ENCODE data around the gene SLC24A3. TPM values are rescaled to one million over a fixed set of nuclear protein-coding genes. Genes with fewer than 3 reads are reported as not detected.

The SLC24A3 gene
- total and polyA plus RNA-seq, 4 donors, result 17.5 to 64.9 (median 43.8) TPM

DNA sequence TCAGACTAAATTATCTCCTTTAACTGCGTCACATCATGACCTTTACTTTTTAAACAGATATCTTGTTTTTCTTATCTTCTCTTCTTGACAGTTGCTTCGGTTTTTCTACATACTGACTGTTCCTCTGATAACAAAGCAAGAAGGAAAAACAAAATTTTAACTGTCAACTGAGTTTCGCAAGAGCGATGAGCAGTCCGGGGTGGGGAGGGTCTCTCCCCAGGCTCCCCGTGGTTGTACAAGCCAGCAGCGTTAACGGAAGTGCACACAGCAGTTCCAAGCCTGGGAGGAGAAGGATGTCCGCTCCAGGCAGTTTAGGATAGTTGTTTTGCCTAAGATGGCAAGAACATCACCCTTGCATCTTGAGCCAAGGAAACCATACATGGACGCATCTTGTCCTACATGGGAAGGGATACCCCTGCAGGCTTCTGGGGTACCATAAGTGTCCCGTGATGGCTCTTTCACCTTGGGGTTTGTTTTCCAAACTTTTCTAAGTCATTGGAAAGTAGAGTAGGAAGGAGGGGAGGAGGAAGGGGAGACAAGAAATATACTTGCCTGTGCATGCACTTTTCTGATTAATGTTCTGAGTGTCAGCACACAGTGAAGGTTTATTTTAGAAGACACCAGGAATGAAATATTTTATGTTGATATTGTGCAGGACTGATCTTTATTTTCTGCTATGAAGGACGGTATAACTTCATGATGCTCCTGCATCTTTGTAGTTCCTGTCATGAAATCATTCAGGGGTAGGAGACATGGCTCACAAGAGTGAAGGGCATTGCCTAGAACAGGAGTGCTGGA lies 20.8 kb downstream of the SLC24A3 start:
- DNase-seq (ENCODE audit: low read depth in 4 of 6, low spot score in 6 of 6), result no peak
- peaks cover 5% of the 10 kb centered on the region for H3K4me1 ChIP-seq (ENCODE audit: control insufficient read depth, insufficient read depth, low read length)
- H3K27ac ChIP-seq (ENCODE audit: low read depth, low read length), result no peak overlapping the region
- H3K36me3 ChIP-seq (ENCODE audit: control insufficient read depth, insufficient read depth, low read length), result no peaks in the 10 kb centered on the region
- 71% methylated on average over 8 of the region's 12 CpGs for WGBS (ENCODE audit: insufficient coverage)
- H3K4me3 ChIP-seq (ENCODE audit: low read depth, low read length), result no peak overlapping the region
- H3K9me3 ChIP-seq (ENCODE audit: control insufficient read depth, insufficient read depth, low read length), result no peaks in the 10 kb centered on the region
- H3K27me3 ChIP-seq (ENCODE audit: control insufficient read depth, insufficient read depth, low read length), result no peaks in the 10 kb centered on the region

DNA sequence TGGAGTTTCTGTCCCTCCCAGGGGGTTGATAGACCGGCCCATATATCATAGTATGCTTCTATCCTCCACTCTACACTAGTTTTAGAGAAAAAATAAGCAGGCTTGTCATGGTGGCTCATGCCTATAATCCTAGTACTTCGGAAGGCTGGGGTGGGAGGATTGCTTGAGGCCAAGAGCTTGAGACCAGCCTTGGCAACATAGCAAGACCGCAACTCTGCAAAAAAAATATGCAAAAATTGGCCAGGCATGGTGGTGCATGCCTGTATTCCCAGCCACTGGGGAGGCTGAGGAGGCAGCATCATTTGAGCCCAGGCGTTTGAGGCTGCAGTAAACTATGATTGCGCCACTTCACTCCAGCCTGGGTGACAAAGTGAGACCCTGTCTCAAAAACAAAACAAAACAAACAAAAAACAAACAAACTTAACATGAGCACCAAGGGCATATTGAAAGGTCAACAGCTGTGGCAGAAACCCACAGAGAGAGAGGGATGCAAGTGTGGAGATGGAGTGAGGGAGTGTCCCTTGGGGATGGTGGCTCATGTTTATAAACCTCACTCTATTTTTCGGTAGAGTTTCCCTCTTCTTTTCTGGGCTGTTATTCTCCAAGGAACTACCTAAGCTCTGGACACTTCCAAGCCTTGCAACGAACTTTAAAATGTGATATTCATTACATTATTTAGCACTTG lies 24.1 kb downstream of the SLC24A3 start:
- H3K36me3 ChIP-seq (ENCODE audit: control insufficient read depth, insufficient read depth, low read length), result peaks cover 5% of the 10 kb centered on the region
- H3K27me3 ChIP-seq (ENCODE audit: control insufficient read depth, insufficient read depth, low read length), result no peaks in the 10 kb centered on the region
- H3K4me1 ChIP-seq (ENCODE audit: control insufficient read depth, insufficient read depth, low read length), result peaks cover 13% of the 10 kb centered on the region
- H3K9me3 ChIP-seq (ENCODE audit: control insufficient read depth, insufficient read depth, low read length), result no peaks in the 10 kb centered on the region
- H3K4me3 ChIP-seq (ENCODE audit: low read depth, low read length), result no peak overlapping the region
- 93% methylated on average over 3 of the region's 7 CpGs for WGBS (ENCODE audit: insufficient coverage)
- no peak for DNase-seq (ENCODE audit: low read depth in 4 of 6, low spot score in 6 of 6)
- H3K27ac ChIP-seq (ENCODE audit: low read depth, low read length), result no peak overlapping the region

DNA sequence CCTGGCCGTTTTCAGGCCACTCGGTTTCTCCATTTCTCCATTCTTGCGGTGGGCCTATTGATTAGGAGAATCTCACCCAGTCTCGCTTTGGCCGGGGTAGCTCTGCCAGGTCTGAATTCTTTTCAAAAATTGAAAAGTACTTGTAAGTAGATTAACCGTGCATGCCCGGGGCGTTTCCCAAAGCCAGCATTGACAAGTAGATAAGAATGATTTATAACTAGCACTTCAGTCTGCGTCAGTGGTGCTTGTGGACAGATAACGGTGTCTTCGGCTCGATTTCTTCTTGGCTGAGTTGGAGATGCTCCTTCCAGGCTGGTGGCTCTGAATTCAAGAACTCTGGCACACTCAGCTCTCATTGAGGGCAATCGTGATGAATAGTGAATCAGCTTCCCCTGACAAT lies 29.0 kb downstream of the SLC24A3 start:
- no peak for DNase-seq (ENCODE audit: low read depth in 4 of 6, low spot score in 6 of 6)
- Histone ChIP-seq H3K27ac (ENCODE audit: low read depth, low read length) (no peak overlapping the region), H3K4me1 (ENCODE audit: control insufficient read depth, insufficient read depth, low read length) (peaks cover 13% of the 10 kb centered on the region), H3K27me3 (ENCODE audit: control insufficient read depth, insufficient read depth, low read length) (no peaks in the 10 kb centered on the region), H3K9me3 (ENCODE audit: control insufficient read depth, insufficient read depth, low read length) (no peaks in the 10 kb centered on the region), H3K36me3 (ENCODE audit: control insufficient read depth, insufficient read depth, low read length) (peaks cover 5% of the 10 kb centered on the region), H3K4me3 (ENCODE audit: low read depth, low read length) (no peak overlapping the region)
- 68% methylated on average over 12 of the region's 13 CpGs for WGBS (ENCODE audit: insufficient coverage)

DNA sequence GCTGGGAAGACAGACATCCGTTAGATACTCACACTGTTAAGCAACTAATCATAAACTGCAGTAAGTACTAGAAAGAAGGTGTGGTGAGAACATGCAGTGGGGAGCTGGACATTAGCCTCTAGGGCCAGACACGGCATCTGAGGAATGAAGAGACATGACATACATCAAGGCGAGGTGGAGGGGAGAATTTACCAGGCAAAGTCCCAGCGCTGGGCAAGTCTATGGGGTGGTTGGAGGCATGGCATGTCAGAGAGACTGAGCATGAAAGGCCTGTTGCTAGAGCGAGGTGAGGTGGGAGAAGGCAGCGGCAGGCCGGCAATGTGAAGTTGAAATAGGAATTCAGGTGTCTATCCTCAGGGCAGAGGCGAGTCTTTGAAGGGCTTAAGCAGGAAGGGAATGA lies 31.8 kb downstream of the SLC24A3 start:
- Histone ChIP-seq H3K27ac (ENCODE audit: low read depth, low read length) (no peak overlapping the region), H3K4me3 (ENCODE audit: low read depth, low read length) (no peak overlapping the region), H3K27me3 (ENCODE audit: control insufficient read depth, insufficient read depth, low read length) (no peaks in the 10 kb centered on the region), H3K4me1 (ENCODE audit: control insufficient read depth, insufficient read depth, low read length) (peaks cover 8% of the 10 kb centered on the region), H3K36me3 (ENCODE audit: control insufficient read depth, insufficient read depth, low read length) (peaks cover 4% of the 10 kb centered on the region), H3K9me3 (ENCODE audit: control insufficient read depth, insufficient read depth, low read length) (no peaks in the 10 kb centered on the region)
- DNase-seq (ENCODE audit: low read depth in 4 of 6, low spot score in 6 of 6), result no peak
- 93% methylated on average over 6 of the region's 8 CpGs for WGBS (ENCODE audit: insufficient coverage)

DNA sequence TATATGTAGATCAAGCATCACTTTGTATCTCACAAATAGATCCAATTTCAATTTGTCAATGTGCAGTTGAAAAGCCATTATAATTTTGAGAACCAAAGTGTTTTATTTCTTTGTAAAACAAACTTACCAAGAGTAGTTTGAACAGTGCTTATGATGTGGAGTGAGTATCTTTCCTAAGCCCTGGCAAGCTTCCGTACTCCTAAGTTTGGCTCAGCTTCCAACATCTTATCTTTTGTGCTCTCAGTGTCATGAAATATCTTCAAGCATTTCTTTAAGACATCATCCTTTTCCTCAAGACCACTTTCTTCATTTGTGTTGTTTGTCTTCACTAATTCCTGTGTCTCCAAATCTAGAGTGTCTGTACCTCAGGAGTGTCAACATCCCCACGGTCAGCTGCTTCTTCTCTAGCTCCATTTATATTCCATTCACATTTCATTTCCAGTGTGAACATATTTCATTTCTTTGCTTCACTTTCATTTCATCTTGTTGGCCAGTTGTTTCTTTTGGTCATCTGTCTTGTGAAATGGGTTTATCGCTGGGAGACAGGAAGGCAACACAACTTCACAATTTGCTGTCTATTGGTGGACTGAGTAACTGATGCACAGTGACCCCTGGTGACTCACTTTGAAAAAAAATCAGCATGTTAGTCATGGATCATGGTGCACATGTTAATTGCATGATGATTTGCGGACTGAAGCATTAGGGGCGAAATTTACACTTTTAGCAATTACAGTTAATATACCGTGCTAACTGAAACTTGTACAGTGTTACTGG lies 36.9 kb downstream of the SLC24A3 start:
- peaks cover 8% of the 10 kb centered on the region for H3K4me1 ChIP-seq (ENCODE audit: control insufficient read depth, insufficient read depth, low read length)
- no peak overlapping the region for H3K27ac ChIP-seq (ENCODE audit: low read depth, low read length)
- H3K36me3 ChIP-seq (ENCODE audit: control insufficient read depth, insufficient read depth, low read length), result no peaks in the 10 kb centered on the region
- no peaks in the 10 kb centered on the region for H3K27me3 ChIP-seq (ENCODE audit: control insufficient read depth, insufficient read depth, low read length)
- no peak for DNase-seq (ENCODE audit: low read depth in 4 of 6, low spot score in 6 of 6)
- 80% methylated on average over 1 of the region's 6 CpGs for WGBS (ENCODE audit: insufficient coverage)
- no peak overlapping the region for H3K4me3 ChIP-seq (ENCODE audit: low read depth, low read length)
- no peaks in the 10 kb centered on the region for H3K9me3 ChIP-seq (ENCODE audit: control insufficient read depth, insufficient read depth, low read length)

DNA sequence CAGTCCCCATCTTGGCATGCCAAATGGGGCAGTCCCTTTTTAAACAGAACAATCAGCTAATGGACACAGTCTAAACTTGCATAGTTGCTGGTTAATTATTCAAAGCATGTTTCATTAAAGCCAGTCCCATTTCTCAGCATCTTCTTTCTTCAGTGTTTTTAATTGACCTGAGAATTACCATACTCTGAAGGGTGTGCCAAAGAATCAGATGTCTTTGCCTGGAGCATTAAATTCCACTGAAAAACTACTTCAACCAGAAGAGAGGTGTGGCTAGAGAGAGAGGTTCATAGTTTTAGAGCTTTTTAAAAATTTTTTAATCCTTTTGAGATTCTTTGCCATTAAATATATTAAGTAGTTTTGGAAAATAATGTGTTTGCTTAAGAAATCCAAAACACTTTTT lies 37.9 kb downstream of the SLC24A3 start:
- H3K27me3 ChIP-seq (ENCODE audit: control insufficient read depth, insufficient read depth, low read length), result no peaks in the 10 kb centered on the region
- H3K4me3 ChIP-seq (ENCODE audit: low read depth, low read length), result no peak overlapping the region
- no peak for DNase-seq (ENCODE audit: low read depth in 4 of 6, low spot score in 6 of 6)
- no peak overlapping the region for H3K27ac ChIP-seq (ENCODE audit: low read depth, low read length)
- H3K36me3 ChIP-seq (ENCODE audit: control insufficient read depth, insufficient read depth, low read length), result no peaks in the 10 kb centered on the region
- H3K9me3 ChIP-seq (ENCODE audit: control insufficient read depth, insufficient read depth, low read length), result no peaks in the 10 kb centered on the region
- peaks cover 8% of the 10 kb centered on the region for H3K4me1 ChIP-seq (ENCODE audit: control insufficient read depth, insufficient read depth, low read length)

DNA sequence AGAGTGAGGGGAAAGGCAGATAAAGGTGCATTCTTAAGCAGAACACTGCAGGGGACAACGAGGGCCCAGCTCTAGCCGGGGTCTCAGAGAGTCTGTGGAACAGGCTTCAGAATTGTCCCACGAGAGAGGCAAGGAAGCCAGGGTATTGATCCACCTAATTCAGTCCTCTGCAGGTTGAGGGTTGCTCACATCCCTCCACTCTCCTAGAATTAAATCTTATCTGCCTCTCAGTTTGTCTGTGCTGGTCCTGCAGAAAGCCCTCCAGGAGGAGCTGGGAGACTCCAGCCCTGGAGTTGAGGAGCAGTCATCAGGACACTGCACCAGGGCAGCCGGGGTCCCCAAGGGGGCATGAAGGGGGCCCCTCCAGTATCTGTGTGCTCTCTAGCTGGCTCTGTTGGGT lies 39.1 kb downstream of the SLC24A3 start:
- Histone ChIP-seq H3K36me3 (ENCODE audit: control insufficient read depth, insufficient read depth, low read length) (no peaks in the 10 kb centered on the region), H3K4me3 (ENCODE audit: low read depth, low read length) (no peak overlapping the region), H3K4me1 (ENCODE audit: control insufficient read depth, insufficient read depth, low read length) (peaks cover 8% of the 10 kb centered on the region), H3K27me3 (ENCODE audit: control insufficient read depth, insufficient read depth, low read length) (no peaks in the 10 kb centered on the region), H3K9me3 (ENCODE audit: control insufficient read depth, insufficient read depth, low read length) (no peaks in the 10 kb centered on the region), H3K27ac (ENCODE audit: low read depth, low read length) (no peak overlapping the region)
- WGBS (ENCODE audit: insufficient coverage), result 83% methylated on average over 3 of the region's 4 CpGs
- no peak for DNase-seq (ENCODE audit: low read depth in 4 of 6, low spot score in 6 of 6)

DNA sequence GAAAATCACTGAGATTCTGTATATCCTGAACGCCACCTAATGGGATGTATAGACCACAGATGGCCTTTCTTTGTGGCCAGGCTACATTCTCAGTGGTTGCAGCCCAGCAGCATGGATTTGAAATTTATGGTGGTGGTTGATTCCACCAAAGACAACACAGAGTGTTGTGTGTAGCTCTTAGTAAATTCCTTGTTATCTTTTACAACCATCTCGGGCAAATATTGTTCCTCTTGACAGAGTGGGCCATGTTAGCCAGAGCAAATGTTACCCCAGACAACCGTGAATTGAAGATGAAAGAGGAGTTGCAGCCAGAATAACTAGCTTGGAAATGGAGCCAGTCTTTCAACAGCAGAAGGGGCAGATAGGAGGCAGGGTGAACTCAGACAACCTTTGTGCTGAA lies 39.5 kb downstream of the SLC24A3 start:
- DNase-seq (ENCODE audit: low read depth in 4 of 6, low spot score in 6 of 6), result no peak
- no peak overlapping the region for H3K27ac ChIP-seq (ENCODE audit: low read depth, low read length)

DNA sequence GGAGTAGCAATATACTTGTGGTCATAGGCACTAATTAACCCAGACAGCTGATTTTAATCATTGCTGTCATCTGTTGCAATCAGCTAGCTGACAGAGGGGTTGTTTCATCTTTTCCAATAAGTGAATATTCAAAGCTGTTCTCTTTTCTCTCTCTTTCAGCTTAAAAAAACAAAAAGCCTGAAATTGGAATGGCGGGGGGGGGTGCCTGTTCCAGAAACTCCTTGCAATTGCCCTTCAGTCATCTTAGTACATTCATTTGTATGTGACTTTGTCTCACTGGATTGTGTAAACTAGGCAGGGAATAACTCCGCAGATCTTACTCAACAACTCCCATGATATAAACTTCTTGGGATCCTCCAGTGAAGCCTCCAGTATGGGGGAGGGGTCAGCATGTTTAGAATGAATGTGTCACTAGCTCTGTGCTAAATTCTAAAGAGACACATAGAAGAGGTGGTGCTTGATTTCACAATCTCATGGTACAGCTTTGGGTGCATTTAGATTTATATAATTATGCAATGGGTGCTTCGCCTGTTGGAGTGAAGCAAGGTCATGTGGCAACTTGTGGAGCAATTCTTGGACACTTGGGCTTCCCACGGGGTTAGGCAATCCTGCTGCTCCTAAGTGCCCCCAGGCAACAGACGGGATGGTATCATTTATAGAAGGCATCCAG lies 40.1 kb downstream of the SLC24A3 start:
- Histone ChIP-seq H3K9me3 (ENCODE audit: control insufficient read depth, insufficient read depth, low read length) (no peaks in the 10 kb centered on the region), H3K4me1 (ENCODE audit: control insufficient read depth, insufficient read depth, low read length) (peaks cover 12% of the 10 kb centered on the region), H3K4me3 (ENCODE audit: low read depth, low read length) (no peak overlapping the region), H3K27ac (ENCODE audit: low read depth, low read length) (no peak overlapping the region), H3K27me3 (ENCODE audit: control insufficient read depth, insufficient read depth, low read length) (no peaks in the 10 kb centered on the region), H3K36me3 (ENCODE audit: control insufficient read depth, insufficient read depth, low read length) (no peaks in the 10 kb centered on the region)
- DNase-seq (ENCODE audit: low read depth in 4 of 6, low spot score in 6 of 6), result no peak
- WGBS (ENCODE audit: insufficient coverage), result 92% methylated on average over 2 of the region's 5 CpGs

More for the DNA sequence above, 39.5 kb downstream of the SLC24A3 start:
- Histone ChIP-seq H3K4me1 (ENCODE audit: control insufficient read depth, insufficient read depth, low read length) (peaks cover 9% of the 10 kb centered on the region), H3K9me3 (ENCODE audit: control insufficient read depth, insufficient read depth, low read length) (no peaks in the 10 kb centered on the region), H3K36me3 (ENCODE audit: control insufficient read depth, insufficient read depth, low read length) (no peaks in the 10 kb centered on the region), H3K27me3 (ENCODE audit: control insufficient read depth, insufficient read depth, low read length) (no peaks in the 10 kb centered on the region), H3K4me3 (ENCODE audit: low read depth, low read length) (no peak overlapping the region)
- WGBS (ENCODE audit: insufficient coverage), result 25% methylated on average over 3 of the region's 3 CpGs

Measured in spinal cord (tissue), 10 donors.